A673 (cell line): ENCODE measurements around the gene SH2B2. TPM values are rescaled to one million over a fixed set of nuclear protein-coding genes. Genes with fewer than 3 reads are reported as not detected.
"Not testable (repeated sequence)": the region's sequence is repeated elsewhere in the genome, so short reads cannot be mapped to it uniquely, and the experiment has no call there.

Experiments used
- BruUV-seq: library from RNA; stranded (reverse); fragments of 400-500 nt; replicated peaks from 2 replicates; lab custom pipeline; 2021; lab: Mats Ljungman, UMichigan
- CTCF ChIA-PET: fragments of 300-600 bp; sonication (Branson Sonifier 250); formaldehyde crosslinking; loops from one replicate; lab custom pipeline; 2022; ENCODE audit warnings: antibody characterized with exemption; lab: Charles Lee
- POLR2A ChIA-PET: fragments of 300-600 bp; sonication (Branson Sonifier 250); formaldehyde crosslinking; loops from one replicate; lab custom pipeline; 2022; ENCODE audit warnings: antibody characterized with exemption; ENCODE audit not compliant: low non-redundant PET; lab: Charles Lee
- DNase-seq: peaks from one replicate; pipeline ENCODE4 v3.0.0-alpha.2; 2015; ENCODE audit warnings: low spot score
- H3K27ac ChIP-seq: fragments of 200-600 bp; sonication (generic); 2 replicates; pipeline ENCODE4 v1.5.1; 2016; ENCODE audit warnings: mixed run types, low read depth, mild to moderate bottlenecking, mixed read lengths, antibody characterized with exemption, low read length; ENCODE audit not compliant: poor library complexity, severe bottlenecking
- H3K27me3 ChIP-seq: fragments of 200-600 bp; sonication (generic); replicated peaks from 2 replicates; pipeline ENCODE4 v1.6.1; 2017; ENCODE audit warnings: mixed run types, low read depth, mild to moderate bottlenecking, mixed read lengths, antibody characterized with exemption, low read length; ENCODE audit not compliant: insufficient read depth, poor library complexity
- H3K36me3 ChIP-seq: fragments of 200-600 bp; sonication (generic); 2 replicates; pipeline ENCODE4 v1.6.1; 2016; ENCODE audit warnings: mixed run types, mild to moderate bottlenecking, mixed read lengths, antibody characterized with exemption, low read length; ENCODE audit not compliant: insufficient read depth, poor library complexity, severe bottlenecking
- H3K4me1 ChIP-seq: fragments of 200-600 bp; sonication (generic); 2 replicates; pipeline ENCODE4 v1.6.1; 2017; ENCODE audit warnings: mixed run types, mild to moderate bottlenecking, mixed read lengths, antibody characterized with exemption, low read length; ENCODE audit not compliant: insufficient read depth, poor library complexity, severe bottlenecking
- H3K4me3 ChIP-seq: fragments of 200-600 bp; sonication (generic); 2 replicates; pipeline ENCODE4 v1.5.1; 2016; ENCODE audit warnings: low read depth, mixed run types, mild to moderate bottlenecking, mixed read lengths, low read length; ENCODE audit not compliant: poor library complexity, severe bottlenecking
- H3K9me3 ChIP-seq: fragments of 200-600 bp; sonication (generic); 2 replicates; pipeline ENCODE4 v1.6.1; 2016; ENCODE audit warnings: mixed run types, low read depth, mild to moderate bottlenecking, mixed read lengths, antibody characterized with exemption, low read length; ENCODE audit not compliant: poor library complexity, severe bottlenecking
- intact Hi-C: fragments of 100-400 bp; cut with micrococcal nuclease; formaldehyde crosslinking; loops from one replicate; pipeline ENCODE4 v1.10.0; 2022; ENCODE audit not compliant: unreplicated experiment
- total RNA-seq: library from RNA; stranded (reverse); gene quantifications from 2 replicates; pipeline ENCODE4 v1.2.3, GENCODE V29; 2021

SH2B2 gene
- total RNA-seq, 1 experiment from 2014 or later, result 8.6 TPM

GRCh38 chr7:102330666-102331460, 44.2 kb downstream of the SH2B2 start:
- CTCF ChIA-PET, H3K36me3 ChIP-seq, DNase-seq, H3K4me3 ChIP-seq, intact Hi-C loops, H3K9me3 ChIP-seq, H3K27me3 ChIP-seq, BruUV-seq, H3K27ac ChIP-seq, H3K4me1 ChIP-seq: not testable (repeated sequence)
- POLR2A ChIA-PET, result interaction anchor here (0.6 kb wide), 1 partner anchor 138 kb away, joined by 3 read pairs; no protein-coding TSS in a partner anchor

DNA sequence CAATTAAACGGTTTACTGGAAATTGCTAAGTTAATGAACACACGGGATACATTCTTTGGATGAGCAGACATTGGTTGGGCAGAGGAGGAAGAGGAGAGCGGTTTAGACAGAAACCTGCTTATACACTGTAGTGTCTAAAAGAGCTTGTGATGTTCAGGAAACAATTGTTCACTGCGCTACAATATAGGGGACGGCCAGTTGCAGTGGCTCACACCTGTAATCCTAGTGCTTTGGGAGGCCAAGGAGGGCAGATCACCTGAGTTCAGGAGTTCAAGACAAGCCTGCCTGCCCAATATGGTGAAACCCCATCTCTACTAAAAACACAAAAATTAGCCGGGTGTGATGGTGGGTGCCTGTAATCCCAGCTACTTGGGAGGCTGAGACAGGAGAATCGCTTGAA, 48.9 kb downstream of the SH2B2 start:
- intact Hi-C loops, BruUV-seq, H3K36me3 ChIP-seq, DNase-seq, H3K4me1 ChIP-seq, CTCF ChIA-PET, H3K27me3 ChIP-seq, H3K27ac ChIP-seq, H3K9me3 ChIP-seq, H3K4me3 ChIP-seq, POLR2A ChIA-PET: not testable (repeated sequence)

DNA sequence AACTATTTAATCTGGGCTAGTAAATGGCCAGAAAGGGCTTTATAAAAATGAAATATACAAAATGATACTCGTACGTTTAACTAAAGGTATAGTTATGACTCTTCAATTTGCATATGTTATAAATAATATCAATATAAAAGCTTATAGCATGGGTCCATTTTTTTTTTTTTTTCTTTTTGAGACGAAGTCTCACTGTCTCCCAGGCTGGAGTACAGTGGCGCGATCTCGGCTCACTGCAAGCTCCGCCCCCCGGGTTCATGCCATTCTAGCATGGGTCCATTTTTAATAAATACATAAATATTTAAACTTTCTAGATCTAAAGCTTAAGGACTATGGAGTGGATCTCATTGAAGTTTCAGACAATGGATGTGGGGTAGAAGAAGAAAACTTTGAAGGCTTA, 50.3 kb downstream of the SH2B2 start:
- BruUV-seq, DNase-seq, POLR2A ChIA-PET, intact Hi-C loops, H3K36me3 ChIP-seq, H3K9me3 ChIP-seq, H3K4me1 ChIP-seq, H3K27me3 ChIP-seq, H3K4me3 ChIP-seq, H3K27ac ChIP-seq, CTCF ChIA-PET: not testable (repeated sequence)

GRCh38 chr7:102337420-102337819, 50.8 kb downstream of the SH2B2 start:
- H3K27me3 ChIP-seq, H3K36me3 ChIP-seq, H3K4me3 ChIP-seq, H3K9me3 ChIP-seq, POLR2A ChIA-PET, DNase-seq, BruUV-seq, H3K27ac ChIP-seq, H3K4me1 ChIP-seq, intact Hi-C loops, CTCF ChIA-PET: not testable (repeated sequence)

DNA sequence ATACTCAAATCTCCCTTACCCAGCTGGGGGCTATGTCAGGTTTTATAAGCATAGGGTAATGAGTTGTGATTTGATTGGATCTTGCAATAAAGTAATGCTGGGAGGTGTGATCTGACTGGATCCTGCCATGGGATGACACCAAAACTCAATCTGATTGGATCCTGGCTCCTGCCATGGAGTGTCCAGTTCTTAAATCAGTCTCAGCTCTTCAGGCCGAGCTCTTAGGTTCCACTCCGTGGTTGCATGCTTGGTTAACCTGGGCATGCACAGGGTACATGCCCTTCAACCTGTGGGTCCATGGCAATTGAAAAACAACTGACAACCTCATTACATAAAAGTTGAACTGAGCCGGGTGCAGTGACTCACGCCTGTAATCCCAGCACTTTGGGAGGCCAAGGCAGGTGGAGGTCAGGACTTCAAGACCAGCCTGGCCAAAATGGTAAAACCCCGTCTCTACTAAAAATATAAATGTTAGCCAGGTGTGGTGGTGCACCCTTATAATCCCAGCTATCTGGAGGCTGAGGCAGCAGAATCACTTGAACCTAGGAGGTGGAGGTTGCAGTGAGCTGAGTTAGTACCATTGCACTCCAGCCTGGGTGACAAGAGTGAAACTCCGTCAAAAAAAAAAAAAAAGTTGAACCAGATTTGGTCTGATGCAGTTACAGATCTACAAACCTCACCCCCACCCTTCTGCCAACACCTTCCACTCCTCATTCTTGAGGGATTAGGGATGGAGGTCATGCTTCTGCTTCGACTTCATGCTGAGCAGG, 54.1 kb downstream of the SH2B2 start:
- H3K27me3 ChIP-seq, H3K27ac ChIP-seq, H3K36me3 ChIP-seq, intact Hi-C loops, H3K4me1 ChIP-seq, H3K9me3 ChIP-seq, DNase-seq, CTCF ChIA-PET, H3K4me3 ChIP-seq, POLR2A ChIA-PET, BruUV-seq: not testable (repeated sequence)

GRCh38 chr7:102346983-102347382, 60.3 kb downstream of the SH2B2 start:
- H3K9me3 ChIP-seq, CTCF ChIA-PET, H3K4me1 ChIP-seq, intact Hi-C loops, H3K4me3 ChIP-seq, H3K27ac ChIP-seq, BruUV-seq, POLR2A ChIA-PET, DNase-seq, H3K36me3 ChIP-seq, H3K27me3 ChIP-seq: not testable (repeated sequence)

GRCh38 chr7:102356344-102356743, 69.7 kb downstream of the SH2B2 start, which contains the start of gene SPDYE6:
Gene SPDYE6 (minus strand): TSS chr7:102356444. CDS start chr7:102356023, 421 bp downstream.
- H3K27ac ChIP-seq, H3K4me3 ChIP-seq, DNase-seq, POLR2A ChIA-PET, intact Hi-C loops, H3K4me1 ChIP-seq, BruUV-seq, H3K9me3 ChIP-seq, CTCF ChIA-PET, H3K27me3 ChIP-seq, H3K36me3 ChIP-seq: not testable (repeated sequence)
